ENCODE data around the gene ARHGAP26. TPM values are rescaled to one million over a fixed set of nuclear protein-coding genes. Genes with fewer than 3 reads are reported as not detected.
"Not testable (repeated sequence)": the region's sequence is repeated elsewhere in the genome, so short reads cannot be mapped to it uniquely, and the experiment has no call there.

Gene ARHGAP26
- total RNA-seq, 1 donor from 2014 or later: 42.1 TPM

DNA sequence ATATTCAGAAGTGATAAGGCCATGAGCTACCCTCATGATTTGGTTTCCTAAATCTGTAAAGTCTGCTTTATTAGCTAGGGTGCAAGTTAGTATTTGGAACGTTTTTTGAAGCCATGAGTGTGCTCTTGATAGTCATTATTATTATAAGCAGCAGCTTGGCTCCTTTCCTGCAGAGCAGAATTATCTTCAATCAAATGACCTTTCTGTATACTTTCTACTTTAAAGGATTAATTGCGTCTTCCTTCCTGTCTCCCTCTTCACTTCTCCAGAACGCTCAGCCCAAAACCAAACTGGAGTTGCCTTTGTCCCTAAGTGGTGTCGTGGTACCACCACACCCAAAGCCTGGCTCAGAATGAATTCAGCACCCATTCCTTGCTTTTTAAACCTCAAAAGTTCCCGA is 211.3 kb downstream of the ARHGAP26 start:
- Histone ChIP-seq H3K4me1 (peaks cover 73% of the 10 kb centered on the region), H3K27ac (peak overlapping the region; percentile 70)

DNA sequence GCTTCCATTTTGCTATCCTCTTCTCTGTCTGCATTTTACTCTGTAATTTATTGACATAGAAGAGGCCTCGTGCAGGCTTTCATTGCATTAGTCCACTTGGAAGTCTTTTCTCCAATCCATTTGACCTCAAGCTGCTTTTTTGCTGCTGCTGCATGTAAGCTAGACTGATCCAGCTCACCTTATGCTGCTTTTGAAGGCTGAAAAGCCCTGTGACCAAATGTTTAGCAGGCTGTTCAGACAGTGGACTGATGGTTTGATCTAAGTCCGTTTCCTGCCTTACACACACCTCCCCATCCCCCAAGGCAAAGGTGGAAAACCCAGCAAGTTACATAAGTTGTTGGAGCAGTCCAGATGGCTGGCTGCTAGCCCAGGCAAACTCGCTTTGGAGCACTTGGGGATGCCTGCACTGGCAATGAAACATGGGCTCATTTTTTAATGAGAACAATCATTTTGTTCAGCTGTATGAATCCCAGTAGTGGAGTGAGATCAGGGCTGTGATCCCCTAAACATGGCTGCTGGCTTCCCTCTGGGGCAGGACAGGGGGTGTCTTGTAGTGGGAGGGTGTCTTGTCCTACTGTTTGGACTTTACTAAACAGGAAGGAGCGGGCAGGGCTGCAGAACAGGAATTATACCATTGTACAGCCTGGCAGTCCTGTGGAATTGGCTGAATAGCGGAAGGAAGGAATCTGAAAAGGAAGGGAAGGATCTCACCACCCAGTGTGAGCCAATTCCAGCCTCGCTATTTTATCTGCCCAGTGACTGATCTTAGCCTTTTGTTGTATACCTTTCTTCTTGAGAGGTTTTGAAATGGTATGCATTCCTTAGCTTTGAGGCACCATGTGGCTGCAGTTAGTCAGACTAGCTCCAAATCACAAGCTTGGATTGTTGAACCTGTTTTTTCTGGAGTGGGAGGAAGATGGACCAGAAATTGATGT is 212.0 kb downstream of the ARHGAP26 start:
- Histone ChIP-seq H3K4me3 (no peak overlapping the region), H3K27ac (peak overlapping the region; percentile 70), H3K27me3 (ENCODE audit: low read depth) (no peaks in the 10 kb centered on the region), H3K36me3 (no peaks in the 10 kb centered on the region), H3K9me3 (no peaks in the 10 kb centered on the region), H3K4me1 (peaks cover 69% of the 10 kb centered on the region)
- ATAC-seq (peak; percentile 87 to 95), DNase-seq (peak; percentile 84)
- TF ChIP-seq, protein P1, sequence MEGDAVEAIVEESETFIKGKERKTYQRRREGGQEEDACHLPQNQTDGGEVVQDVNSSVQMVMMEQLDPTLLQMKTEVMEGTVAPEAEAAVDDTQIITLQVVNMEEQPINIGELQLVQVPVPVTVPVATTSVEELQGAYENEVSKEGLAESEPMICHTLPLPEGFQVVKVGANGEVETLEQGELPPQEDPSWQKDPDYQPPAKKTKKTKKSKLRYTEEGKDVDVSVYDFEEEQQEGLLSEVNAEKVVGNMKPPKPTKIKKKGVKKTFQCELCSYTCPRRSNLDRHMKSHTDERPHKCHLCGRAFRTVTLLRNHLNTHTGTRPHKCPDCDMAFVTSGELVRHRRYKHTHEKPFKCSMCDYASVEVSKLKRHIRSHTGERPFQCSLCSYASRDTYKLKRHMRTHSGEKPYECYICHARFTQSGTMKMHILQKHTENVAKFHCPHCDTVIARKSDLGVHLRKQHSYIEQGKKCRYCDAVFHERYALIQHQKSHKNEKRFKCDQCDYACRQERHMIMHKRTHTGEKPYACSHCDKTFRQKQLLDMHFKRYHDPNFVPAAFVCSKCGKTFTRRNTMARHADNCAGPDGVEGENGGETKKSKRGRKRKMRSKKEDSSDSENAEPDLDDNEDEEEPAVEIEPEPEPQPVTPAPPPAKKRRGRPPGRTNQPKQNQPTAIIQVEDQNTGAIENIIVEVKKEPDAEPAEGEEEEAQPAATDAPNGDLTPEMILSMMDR (IDR thresholded peaks at IDR 0.05): no peak
- intact Hi-C loops (cut with DNase I): no loop called here

More for the DNA sequence above, 211.3 kb downstream of the ARHGAP26 start:
- DNase-seq (no peak), ATAC-seq (no peak)
- intact Hi-C loops (cut with DNase I): no loop called here
- Histone ChIP-seq H3K4me3 (no peak overlapping the region), H3K27me3 (ENCODE audit: low read depth) (no peaks in the 10 kb centered on the region), H3K9me3 (no peaks in the 10 kb centered on the region), H3K36me3 (no peaks in the 10 kb centered on the region)
- TF ChIP-seq, protein P1 (IDR thresholded peaks at IDR 0.05): no peak

DNA sequence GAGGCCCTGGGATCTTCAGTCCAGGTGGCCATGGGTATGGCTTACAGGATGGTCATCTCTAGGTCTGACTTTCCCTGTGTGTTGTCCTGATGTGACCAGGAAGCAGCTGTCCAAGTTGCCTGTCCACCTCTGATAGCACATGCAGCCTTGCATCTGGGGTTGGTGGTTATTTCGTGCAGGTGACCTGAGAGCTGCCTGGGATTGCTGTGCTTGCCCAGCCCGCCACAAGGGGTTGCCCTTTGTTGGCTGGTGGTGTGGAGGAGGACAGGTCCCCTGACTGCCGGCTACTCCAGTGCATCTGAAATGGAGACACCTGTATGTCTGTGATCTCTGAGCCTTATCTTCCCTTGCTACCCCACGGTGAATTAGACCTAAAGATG is 212.6 kb downstream of the ARHGAP26 start:
- Histone ChIP-seq H3K36me3 (no peaks in the 10 kb centered on the region), H3K9me3 (no peaks in the 10 kb centered on the region), H3K4me1 (peaks cover 63% of the 10 kb centered on the region), H3K4me3 (no peak overlapping the region), H3K27me3 (ENCODE audit: low read depth) (no peaks in the 10 kb centered on the region), H3K27ac (peak overlapping the region; percentile 70)
- TF ChIP-seq, protein P1 (IDR thresholded peaks at IDR 0.05): no peak
- ATAC-seq: no peak
- no peak for DNase-seq
- intact Hi-C loops (cut with DNase I): no loop called here

DNA sequence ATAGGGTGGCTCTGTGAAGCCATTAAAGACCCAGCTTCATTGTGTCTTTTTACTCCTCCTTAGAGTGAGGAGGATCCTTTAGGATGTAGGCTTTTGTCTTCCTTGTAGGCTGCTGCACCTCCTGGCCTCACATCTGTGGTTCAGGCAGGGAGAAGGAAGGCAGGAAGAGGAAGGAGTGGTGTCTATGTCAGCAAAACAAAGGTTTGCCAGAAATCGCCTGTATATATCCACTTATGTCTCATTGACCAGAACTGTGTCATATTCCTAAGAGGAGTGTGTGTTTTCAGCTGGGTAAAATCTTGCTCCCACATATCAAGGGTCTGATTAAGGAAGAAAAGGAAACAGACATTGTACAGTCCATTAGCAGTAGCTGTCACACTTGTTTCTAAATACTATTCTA is 213.8 kb downstream of the ARHGAP26 start:
- peaks cover 55% of the 10 kb centered on the region for H3K4me1 ChIP-seq
- intact Hi-C loops (cut with DNase I): no loop called here
- DNase-seq: no peak
- no peak overlapping the region for H3K4me3 ChIP-seq
- no peaks in the 10 kb centered on the region for H3K9me3 ChIP-seq
- TF ChIP-seq, protein P1 (IDR thresholded peaks at IDR 0.05): no peak
- no peaks in the 10 kb centered on the region for H3K36me3 ChIP-seq
- no peak overlapping the region for H3K27ac ChIP-seq
- H3K27me3 ChIP-seq (ENCODE audit: low read depth): no peaks in the 10 kb centered on the region
- no peak for ATAC-seq

DNA sequence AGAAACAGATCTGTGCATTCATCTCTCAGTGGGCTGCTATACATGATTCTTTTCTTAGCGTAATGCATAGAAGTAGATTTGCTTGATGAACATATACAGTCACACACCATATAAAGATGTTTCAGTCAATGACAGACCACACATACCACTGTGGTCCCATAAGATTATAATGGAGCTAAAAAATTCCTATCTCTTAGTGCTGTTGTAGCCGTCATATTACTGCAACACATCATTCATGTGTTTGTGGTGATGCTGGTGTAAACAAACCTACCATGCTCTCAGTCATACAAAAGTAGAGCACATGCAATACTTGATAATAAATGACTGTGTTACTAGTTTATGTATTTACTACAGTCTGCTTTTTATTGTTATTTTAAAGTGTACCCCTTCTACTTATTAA is 214.3 kb downstream of the ARHGAP26 start:
- DNase-seq: no peak
- no peaks in the 10 kb centered on the region for H3K9me3 ChIP-seq
- no peak for ATAC-seq
- TF ChIP-seq, protein P1 (IDR thresholded peaks at IDR 0.05): no peak
- no peak overlapping the region for H3K4me3 ChIP-seq
- no peak overlapping the region for H3K27ac ChIP-seq
- intact Hi-C loops (cut with DNase I): no loop called here
- H3K4me1 ChIP-seq: peaks cover 50% of the 10 kb centered on the region
- H3K27me3 ChIP-seq (ENCODE audit: low read depth): no peaks in the 10 kb centered on the region
- no peaks in the 10 kb centered on the region for H3K36me3 ChIP-seq

DNA sequence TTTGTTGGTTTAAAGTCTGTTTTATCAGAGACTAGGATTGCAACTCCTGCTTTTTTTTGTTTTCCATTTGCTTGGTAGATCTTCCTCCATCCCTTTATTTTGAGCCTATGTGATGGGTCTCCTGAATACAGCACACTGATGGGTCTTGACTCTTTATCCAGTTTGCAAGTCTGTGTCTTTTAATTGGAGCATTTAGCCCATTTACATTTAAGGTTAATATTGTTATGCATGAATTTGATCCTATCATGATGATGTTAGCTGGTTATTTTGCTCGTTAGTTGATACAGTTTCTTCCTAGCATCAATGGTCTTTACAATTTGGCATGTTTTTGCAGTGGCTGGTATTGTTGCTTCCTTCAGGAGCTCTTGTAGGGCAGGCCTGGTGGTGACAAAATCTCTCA is 219.1 kb downstream of the ARHGAP26 start:
- H3K4me1 ChIP-seq; DNase-seq; H3K36me3 ChIP-seq; H3K4me3 ChIP-seq; ATAC-seq; intact Hi-C loops (cut with DNase I); H3K27ac ChIP-seq; H3K27me3 ChIP-seq (ENCODE audit: low read depth); H3K9me3 ChIP-seq: not testable (repeated sequence)

DNA sequence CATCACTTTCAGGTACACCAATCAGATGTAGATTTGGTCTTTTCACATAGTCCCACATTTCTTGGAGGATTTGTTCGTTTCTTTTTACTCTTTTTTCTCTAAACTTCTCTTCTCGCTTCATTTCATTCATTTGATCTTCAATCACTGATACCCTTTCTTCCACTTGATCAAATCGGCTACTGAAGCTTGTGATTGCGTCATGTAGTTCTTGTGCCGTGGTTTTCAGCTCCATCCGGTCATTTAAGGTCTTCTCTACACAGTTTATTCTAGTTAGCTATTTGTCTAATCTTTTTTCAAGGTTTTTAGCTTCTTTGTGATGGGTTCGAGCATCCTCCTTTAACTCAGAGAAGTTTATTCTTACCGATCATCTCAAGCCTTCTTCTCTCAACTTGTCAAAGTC is 219.9 kb downstream of the ARHGAP26 start:
- H3K4me3 ChIP-seq; H3K9me3 ChIP-seq; H3K4me1 ChIP-seq; DNase-seq; intact Hi-C loops (cut with DNase I); H3K27ac ChIP-seq; H3K36me3 ChIP-seq; ATAC-seq; H3K27me3 ChIP-seq (ENCODE audit: low read depth): not testable (repeated sequence)
